Epithelial cell of proximal tubule (primary cell): ENCODE results near the gene KDM5C. TPM values are rescaled to one million over a fixed set of nuclear protein-coding genes. Genes with fewer than 3 reads are reported as not detected.
A peak's percentile ranks its signal among the peaks of the same experiment; 100 is the strongest.

Experiments
- DNase-seq: peaks from one replicate; pipeline ENCODE4 v3.0.0-alpha.2; 2011; ENCODE audit warnings: low read depth
- H3K4me3 ChIP-seq: 2 replicates; pipeline ENCODE4 v1.5.1; 2011; ENCODE audit warnings: low read depth, mild to moderate bottlenecking, low read length
- CTCF ChIP-seq: conservative IDR thresholded peaks from 2 replicates; pipeline ENCODE4 v1.5.1; 2012; ENCODE audit warnings: low read depth, mild to moderate bottlenecking, low read length
- total RNA-seq: library from RNA; depleted of rRNA; stranded (reverse); fragments of >200 nt; gene quantifications from 2 replicates; pipeline ENCODE4 v1.2.3, GENCODE V29; 2015

KDM5C gene
- total RNA-seq, 1 donor from 2014 or later, result 60.0 TPM

- no peak for TF ChIP-seq CTCF
- no peak overlapping the region for H3K4me3 ChIP-seq
- no peak for DNase-seq
Measured at GRCh38 chrX:53194308-53194707, 30.7 kb downstream of the KDM5C start.

GRCh38 chrX:53193093-53193492 lies 31.9 kb downstream of the KDM5C start:
- no peak for TF ChIP-seq CTCF
- no peak overlapping the region for H3K4me3 ChIP-seq
- no peak for DNase-seq

GRCh38 chrX:53190363-53190960 lies 34.5 kb downstream of the KDM5C start:
- no peak overlapping the region for H3K4me3 ChIP-seq
- TF ChIP-seq CTCF, result peak; percentile 24
- DNase-seq, result no peak

GRCh38 chrX:53188763-53189162 lies 36.2 kb downstream of the KDM5C start:
- no peak overlapping the region for H3K4me3 ChIP-seq
- no peak for DNase-seq
- no peak for TF ChIP-seq CTCF

GRCh38 chrX:53186351-53186750 lies 38.7 kb downstream of the KDM5C start:
- H3K4me3 ChIP-seq, result no peak overlapping the region
- DNase-seq, result peak; percentile 52
- TF ChIP-seq CTCF, result no peak

- no peak overlapping the region for H3K4me3 ChIP-seq
- TF ChIP-seq CTCF, result no peak
- peak; percentile 32 for DNase-seq
Measured at GRCh38 chrX:53184836-53185235, 40.2 kb downstream of the KDM5C start.

GRCh38 chrX:53171356-53171755 lies 53.7 kb downstream of the KDM5C start:
- DNase-seq, result no peak
- H3K4me3 ChIP-seq, result no peak overlapping the region
- TF ChIP-seq CTCF, result no peak
